ENCODE data around the gene RUFY4.

DNA sequence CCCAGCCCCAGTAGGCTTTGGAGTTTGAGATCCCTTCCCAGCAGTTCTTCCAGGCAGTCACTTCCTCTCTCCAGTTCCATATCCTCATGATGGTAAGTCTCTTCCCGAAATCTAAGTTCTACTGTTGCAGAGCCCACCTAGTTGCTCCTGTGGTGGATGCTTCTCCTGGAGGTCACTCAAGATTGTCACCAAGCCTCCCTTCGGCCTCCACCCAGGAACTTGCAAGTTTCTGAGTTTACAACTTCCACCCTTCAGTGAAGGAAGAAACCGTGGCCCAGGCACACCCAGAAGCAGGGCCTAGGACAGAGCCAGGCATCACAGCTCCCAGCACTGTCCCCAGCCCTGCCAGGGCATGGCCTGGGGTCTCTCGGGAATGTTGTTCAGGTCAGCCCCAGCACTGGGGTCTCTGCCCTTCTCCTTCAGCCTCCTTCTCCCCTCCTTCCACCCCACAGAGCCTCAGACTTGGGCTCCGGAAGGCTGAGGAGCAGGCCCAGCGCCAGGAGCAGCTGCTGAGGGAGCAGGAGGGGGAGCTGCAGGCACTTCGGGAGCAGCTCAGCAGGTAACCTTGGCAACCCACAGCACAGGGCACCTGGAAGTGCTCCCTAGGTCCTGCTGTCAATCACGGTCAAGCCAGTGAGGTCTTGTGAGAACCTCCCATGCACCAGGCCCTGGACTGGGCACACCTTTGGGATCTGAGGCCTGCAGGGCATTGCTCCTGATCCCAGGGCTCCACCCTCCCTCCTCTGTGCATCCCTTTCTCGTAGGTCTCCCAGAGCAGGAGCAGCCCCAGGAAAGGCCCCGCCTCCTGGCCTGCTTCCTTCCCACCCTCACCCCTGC is 7.1 kb downstream of the RUFY4 start:
- TF ChIP-seq, protein P1, sequence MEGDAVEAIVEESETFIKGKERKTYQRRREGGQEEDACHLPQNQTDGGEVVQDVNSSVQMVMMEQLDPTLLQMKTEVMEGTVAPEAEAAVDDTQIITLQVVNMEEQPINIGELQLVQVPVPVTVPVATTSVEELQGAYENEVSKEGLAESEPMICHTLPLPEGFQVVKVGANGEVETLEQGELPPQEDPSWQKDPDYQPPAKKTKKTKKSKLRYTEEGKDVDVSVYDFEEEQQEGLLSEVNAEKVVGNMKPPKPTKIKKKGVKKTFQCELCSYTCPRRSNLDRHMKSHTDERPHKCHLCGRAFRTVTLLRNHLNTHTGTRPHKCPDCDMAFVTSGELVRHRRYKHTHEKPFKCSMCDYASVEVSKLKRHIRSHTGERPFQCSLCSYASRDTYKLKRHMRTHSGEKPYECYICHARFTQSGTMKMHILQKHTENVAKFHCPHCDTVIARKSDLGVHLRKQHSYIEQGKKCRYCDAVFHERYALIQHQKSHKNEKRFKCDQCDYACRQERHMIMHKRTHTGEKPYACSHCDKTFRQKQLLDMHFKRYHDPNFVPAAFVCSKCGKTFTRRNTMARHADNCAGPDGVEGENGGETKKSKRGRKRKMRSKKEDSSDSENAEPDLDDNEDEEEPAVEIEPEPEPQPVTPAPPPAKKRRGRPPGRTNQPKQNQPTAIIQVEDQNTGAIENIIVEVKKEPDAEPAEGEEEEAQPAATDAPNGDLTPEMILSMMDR (IDR thresholded peaks at IDR 0.05; ENCODE audit: low read length) = no peak
- no peak for TF ChIP-seq EZH2 (IDR thresholded peaks at IDR 0.05; ENCODE audit: borderline replicate concordance, low read length)

Data from OCI-LY1 (cell line).